Urothelium cell line (cell line): ENCODE measurements around the gene CCDC57.
"Not testable (repeated sequence)": the region's sequence is repeated elsewhere in the genome, so short reads cannot be mapped to it uniquely, and the experiment has no call there.

Experiments
- DNase-seq: peaks from one replicate; pipeline ENCODE4 v3.0.0; 2011; ENCODE audit warnings: low spot score, mixed read lengths
- FAIRE-seq: peaks from 2 replicates; lab custom pipeline; 2011; peaks lifted over from hg19 to GRCh38; lab: Jason Lieb, UNC

CCDC57 gene

DNA sequence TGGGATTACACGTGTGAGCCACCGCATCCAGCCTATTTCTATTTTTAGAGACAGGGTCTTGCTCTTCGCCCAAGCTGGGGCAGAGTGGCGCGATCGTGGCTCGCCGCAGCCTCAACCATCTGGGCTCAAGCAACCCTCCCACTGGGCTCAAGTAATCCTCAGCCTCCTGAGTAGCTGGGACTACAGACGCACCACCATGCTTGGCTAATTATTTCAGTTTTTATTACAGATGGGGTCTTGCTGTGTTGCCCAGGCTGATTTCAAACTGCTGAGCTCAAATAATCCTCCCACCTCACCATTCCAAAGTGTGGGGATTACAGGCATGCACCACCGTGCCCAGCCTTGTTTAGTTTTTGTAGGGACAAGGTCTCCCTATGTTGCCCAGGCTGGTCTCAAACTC, 53.8 kb downstream of the CCDC57 start:
- FAIRE-seq (no peak), DNase-seq (no peak)

GRCh38 chr17:82157046-82158035, 55.3 kb downstream of the CCDC57 start:
- DNase-seq (no peak), FAIRE-seq (peak; percentile 35)

- FAIRE-seq = no peak
- no peak for DNase-seq
Observed at GRCh38 chr17:82156284-82156925, 56.2 kb downstream of the CCDC57 start.

GRCh38 chr17:82155606-82156005, 57.0 kb downstream of the CCDC57 start:
- DNase-seq (no peak), FAIRE-seq (no peak)

- DNase-seq = no peak
- FAIRE-seq = no peak
Observed at GRCh38 chr17:82154881-82155331, 57.7 kb downstream of the CCDC57 start.

GRCh38 chr17:82153745-82154375, 58.8 kb downstream of the CCDC57 start:
- FAIRE-seq (peak; percentile 91), DNase-seq (peak; percentile 91)

GRCh38 chr17:82153295-82153691, 59.3 kb downstream of the CCDC57 start:
- FAIRE-seq (no peak), DNase-seq (no peak)

- DNase-seq = no peak
- FAIRE-seq = no peak
Observed at GRCh38 chr17:82152556-82153294, 59.9 kb downstream of the CCDC57 start.

- FAIRE-seq (no peak), DNase-seq (no peak)
Observed at GRCh38 chr17:82152114-82152513, 60.5 kb downstream of the CCDC57 start.

GRCh38 chr17:82151106-82151957, 61.3 kb downstream of the CCDC57 start:
- FAIRE-seq (no peak), DNase-seq (no peak)

GRCh38 chr17:82149401-82150099, 63.1 kb downstream of the CCDC57 start:
- DNase-seq (no peak), FAIRE-seq (no peak)

GRCh38 chr17:82148997-82149396, 63.6 kb downstream of the CCDC57 start:
- no peak for DNase-seq
- FAIRE-seq = peak; percentile 98

DNA sequence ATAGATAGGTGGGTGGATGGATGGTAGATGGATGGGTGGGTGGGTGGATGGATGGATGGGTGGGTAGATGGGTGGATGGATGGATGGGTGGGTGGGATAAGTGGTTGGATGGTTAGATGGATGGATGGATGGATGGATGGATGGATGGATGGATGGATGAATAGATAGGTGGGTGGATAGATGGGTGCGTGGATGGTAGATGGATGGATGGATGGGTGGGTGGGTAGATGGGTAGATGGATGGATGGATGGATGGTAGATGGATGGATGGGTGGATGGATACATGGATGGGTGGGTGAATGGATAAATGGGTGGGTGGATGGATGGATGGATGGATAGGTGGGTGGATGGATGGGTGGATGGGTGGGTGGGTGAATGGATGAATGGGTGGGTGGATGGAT, 64.6 kb downstream of the CCDC57 start:
- FAIRE-seq = peak; percentile 97
- DNase-seq = no peak

- no peak for DNase-seq
- peak; percentile 93 for FAIRE-seq
Observed at GRCh38 chr17:82146663-82147654, 65.7 kb downstream of the CCDC57 start.

DNA sequence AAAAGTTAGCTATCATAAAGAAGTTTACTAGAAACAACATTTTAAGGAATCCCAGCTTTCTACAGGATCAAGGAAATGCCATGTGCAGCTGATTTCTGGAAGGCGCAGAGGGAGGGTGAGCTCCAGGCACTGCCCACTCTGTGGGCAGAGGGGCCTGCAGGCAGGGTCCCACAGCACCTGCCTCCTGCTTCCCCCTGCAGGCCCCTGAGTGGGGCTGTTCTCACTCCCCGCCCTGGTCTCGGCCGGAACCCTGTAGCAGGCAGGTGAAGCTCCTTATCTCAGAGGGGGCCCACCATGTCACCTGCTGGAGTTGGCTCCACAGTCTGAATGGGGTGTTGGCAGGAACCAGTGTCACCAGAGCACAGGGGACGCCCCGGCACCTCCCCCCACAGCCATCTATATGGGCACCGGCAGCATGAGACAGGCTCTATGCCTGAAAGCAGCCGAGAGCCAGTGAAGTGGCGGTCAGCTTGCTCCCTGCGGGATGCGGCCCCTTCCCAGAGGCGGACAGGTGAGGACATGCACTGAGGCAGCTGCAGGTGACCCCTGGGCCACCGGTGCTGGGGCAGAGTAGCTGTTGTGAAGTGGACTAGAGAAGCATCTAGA, 67.0 kb downstream of the CCDC57 start:
- FAIRE-seq (no peak), DNase-seq (no peak)

DNA sequence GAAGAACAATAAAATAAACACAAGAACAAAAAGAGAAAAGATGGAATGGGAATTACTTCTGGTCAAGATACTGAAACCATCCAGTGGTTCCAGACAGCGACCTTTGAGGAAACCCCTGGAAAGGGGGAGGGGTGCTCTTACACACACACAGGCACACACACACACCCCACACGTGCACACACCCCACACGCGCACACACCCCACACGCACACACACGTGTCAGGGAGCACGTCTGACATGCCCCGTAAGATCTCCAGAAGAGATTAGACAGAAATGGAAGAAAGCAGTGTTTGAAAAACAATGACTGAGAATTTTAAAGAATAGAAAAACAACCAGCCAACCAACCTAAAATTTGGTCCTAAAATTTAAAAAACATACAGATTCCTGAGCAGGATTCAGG, 69.3 kb downstream of the CCDC57 start:
- no peak for DNase-seq
- FAIRE-seq = peak; percentile 59

- DNase-seq, FAIRE-seq: not testable (repeated sequence)
Observed at GRCh38 chr17:82139961-82140360, 72.7 kb downstream of the CCDC57 start.
